ENCODE results near the gene FAT1.

The FAT1 gene

DNA sequence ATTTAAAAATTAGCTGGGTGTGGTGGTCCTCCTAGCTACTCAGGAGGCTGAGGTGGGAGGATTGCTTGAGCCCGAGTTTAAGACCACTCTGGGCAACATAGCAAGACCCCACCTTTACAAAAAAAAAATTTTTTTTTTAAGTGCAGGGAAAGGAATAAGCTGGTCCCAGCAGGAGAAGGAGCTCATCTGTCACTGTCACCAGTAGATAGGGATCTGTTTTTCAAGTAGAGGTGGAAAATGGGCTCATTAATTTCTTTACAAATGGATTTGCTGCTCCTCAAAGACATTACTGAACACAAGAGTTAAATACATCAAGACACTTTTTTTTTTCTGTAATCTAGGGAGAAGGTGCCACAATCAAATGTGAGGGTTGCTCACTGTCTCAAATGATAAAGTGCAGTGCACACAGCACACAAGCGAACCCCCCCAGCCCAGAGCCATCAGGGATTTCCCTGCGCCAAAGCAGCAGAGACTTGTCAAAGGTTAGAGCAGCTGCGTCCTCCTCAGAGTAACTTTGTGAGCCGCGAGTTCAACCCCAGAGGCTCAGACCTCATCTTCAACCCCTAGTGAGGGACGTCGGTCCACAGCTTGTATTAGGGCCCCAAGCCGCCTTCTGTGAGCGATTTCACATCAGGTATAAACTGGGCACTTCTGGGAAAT, 154.0 kb downstream of the FAT1 start:
- no peak for DNase-seq (ENCODE audit: low spot score)

DNA sequence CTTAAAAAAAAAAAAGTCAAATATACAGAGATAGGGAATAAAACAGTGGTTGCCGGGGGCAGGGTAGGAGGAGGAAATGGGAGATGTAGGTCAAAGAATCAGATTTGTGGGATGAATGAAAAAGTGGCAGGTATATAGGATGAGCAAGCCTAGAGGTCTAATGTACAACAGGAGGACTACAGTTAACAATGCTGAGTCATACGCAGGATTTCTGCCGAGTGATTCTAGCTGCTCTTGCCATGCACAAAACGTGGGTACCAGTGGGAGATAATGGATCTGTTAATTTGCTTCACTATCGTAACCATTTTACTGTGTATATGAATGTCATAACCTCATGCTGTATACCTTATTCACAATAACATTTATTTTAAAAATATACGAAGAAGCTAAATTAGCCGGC, 157.6 kb downstream of the FAT1 start:
- no peak for DNase-seq (ENCODE audit: low spot score)

DNA sequence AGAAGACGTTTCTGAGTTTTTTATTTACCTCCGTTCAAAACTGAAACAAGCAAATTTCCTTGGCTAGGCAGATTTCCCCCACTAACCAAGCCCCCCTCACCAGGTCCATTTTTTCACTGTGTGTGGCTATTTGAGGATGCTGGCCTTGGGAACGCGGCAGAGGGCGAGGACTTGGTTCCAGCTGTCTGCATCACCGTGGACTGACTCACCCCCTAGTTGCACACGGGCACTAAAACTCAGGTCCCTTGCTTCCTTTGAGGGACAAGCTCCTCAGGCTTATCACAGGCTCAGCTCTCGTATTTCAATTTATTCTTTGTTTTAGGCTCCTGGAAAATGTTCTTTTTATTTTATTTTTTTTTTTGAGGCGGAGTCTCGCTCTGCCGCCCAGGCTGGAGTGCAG, 159.9 kb downstream of the FAT1 start:
- no peak for DNase-seq (ENCODE audit: low spot score)

DNA sequence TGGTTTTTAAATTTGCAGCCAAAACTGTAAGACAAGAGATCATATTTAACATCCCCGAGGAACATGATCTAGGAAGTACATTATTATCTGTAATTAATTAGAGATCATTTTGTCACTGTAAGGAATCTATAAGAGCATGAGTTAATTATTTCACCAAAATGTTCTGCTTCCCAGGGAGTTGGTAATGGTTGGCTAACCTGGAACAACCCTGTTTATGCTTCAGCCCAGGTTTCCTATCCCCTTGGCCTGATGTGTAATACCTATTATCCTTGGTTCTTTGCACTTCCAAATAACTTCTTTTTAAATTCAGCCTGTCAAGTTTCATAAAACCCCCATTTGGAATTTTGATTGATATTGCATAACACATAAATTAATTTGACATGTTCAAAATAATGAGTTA, 161.9 kb downstream of the FAT1 start:
- no peak for DNase-seq (ENCODE audit: low spot score)

DNA sequence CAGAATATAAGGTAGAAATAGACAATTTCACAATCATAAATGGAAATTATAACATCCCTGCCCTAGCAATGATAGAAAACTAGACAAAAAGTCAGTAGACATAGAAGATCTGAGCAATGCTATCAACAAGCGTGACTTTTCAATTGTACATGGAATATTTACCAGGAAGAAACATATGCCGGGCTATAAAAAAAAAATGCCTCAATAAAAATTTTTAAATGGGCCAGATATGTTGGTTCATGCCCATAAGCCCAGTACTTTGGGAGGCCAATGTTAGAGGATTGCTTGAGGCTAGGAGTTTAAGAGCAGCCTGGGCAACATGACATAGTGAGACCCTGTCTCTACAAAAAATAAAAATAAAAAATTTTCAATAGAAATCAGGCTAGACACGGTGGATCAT, 163.0 kb downstream of the FAT1 start:
- no peak for DNase-seq (ENCODE audit: low spot score)

DNA sequence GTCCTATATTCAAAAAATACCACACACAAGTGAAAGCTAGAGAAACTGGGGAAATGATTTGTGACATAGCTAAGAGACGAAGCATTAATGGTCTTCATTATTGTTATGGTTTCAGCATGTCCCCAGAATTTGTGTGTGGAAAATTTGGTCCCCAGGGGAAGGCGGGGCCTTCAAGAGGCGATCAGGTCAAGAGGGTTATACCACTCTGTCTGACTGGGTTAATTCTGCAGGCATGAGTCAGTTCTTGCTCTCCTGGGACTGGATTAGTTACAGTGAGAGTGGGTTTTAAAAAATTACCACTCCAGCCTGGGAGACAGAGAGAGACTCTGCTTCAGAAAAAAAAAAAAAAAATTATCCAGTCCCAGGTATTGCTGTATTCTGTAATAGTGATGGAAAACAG, 166.2 kb downstream of the FAT1 start:
- peak; percentile 53 for DNase-seq (ENCODE audit: low spot score)

DNA sequence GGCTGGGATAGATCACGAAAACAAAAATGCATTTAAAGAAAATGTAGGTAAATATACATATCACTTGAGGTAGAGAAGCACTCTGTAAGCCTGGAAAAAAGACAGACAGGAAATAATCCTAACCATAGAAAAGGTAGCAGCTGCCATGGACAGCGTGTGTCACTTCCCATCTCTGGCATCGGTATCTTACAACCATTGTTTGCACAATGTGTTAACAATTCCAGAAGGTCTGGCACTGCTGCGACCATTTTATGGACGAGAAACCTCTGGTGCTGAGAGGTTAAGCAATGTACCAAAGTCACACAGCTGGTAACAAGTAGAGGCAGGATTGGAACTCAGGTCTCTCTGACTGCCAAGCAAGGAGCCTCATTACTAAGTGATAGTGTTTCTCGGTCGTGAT, 166.6 kb downstream of the FAT1 start:
- DNase-seq (ENCODE audit: low spot score), result no peak

GRCh38 chr4:186554914-186555827, 168.5 kb downstream of the FAT1 start, which contains the start of gene MTNR1A:
Gene MTNR1A, minus strand, starts transcription at chr4:186555567. Its CDS starts 202 bp downstream, at chr4:186555365.
- DNase-seq (ENCODE audit: low spot score), result peak; percentile 57

- no peak for DNase-seq (ENCODE audit: low spot score)
Observed at GRCh38 chr4:186554539-186554913, 169.1 kb downstream of the FAT1 start.

DNA sequence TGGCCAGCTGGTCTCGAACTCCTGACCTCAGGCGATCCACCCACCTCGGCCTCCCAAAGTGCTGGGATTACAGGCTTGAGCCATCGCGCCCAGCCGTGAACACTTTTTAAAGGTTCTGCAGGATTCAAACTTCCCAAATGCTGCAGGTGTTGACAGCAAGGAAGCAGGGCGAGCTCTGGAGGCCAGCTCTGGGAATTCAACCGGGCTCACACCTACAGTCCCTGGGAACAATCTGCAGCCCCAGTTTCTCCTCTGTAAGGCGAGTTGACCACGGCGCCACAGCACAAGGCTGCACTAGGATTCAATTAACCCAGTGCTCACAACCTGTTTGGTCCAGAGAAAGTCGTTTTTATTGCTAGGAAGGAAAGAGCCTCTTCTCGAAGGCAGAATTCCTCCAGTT, 169.9 kb downstream of the FAT1 start:
- no peak for DNase-seq (ENCODE audit: low spot score)

DNA sequence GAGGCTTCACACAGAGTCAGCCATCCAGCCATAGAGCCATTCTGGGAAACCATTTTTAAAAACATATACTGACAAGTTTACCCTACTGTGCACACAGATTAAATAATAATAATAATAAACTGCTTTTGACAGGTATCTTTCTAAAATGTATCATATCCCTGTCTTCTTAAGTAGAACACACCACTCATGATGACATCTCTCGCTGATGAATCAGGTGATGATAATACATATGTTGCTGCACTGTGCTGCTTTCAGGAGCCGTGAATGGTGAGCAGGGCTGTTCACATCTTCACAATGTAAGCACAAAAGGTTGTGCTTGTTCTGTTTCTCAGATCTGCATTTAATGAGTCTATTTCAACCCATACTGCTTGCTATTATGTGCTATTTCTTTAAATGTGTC, 171.8 kb downstream of the FAT1 start:
- no peak for DNase-seq (ENCODE audit: low spot score)

- no peak for DNase-seq (ENCODE audit: low spot score)
Observed at GRCh38 chr4:186545436-186545835, 178.2 kb downstream of the FAT1 start.

GRCh38 chr4:186543206-186543605, 180.4 kb downstream of the FAT1 start:
- no peak for DNase-seq (ENCODE audit: low spot score)

- DNase-seq (ENCODE audit: low spot score), result no peak
Observed at GRCh38 chr4:186541801-186542200, 181.9 kb downstream of the FAT1 start.

GRCh38 chr4:186537843-186538521, 185.7 kb downstream of the FAT1 start:
- no peak for DNase-seq (ENCODE audit: low spot score)
